Measurements from ENCODE around the gene IRF8. TPM values are rescaled to one million over a fixed set of nuclear protein-coding genes. Genes with fewer than 3 reads are reported as not detected.

IRF8 gene
- polyA plus RNA-seq, 1 of the 3 experiments (the other 2 are of a cell fraction), result not detected

- H3K9me2 ChIP-seq, result no peaks in the 10 kb centered on the region
- POLR2A ChIA-PET, result no interaction called here
- no peak overlapping the region for H3K4me2 ChIP-seq
- H3K9ac ChIP-seq, result no peak overlapping the region
- no peaks in the 10 kb centered on the region for H3K9me3 ChIP-seq
- no peak overlapping the region for H2AFZ ChIP-seq (ENCODE audit: low read depth)
- H3K27ac ChIP-seq (ENCODE audit: low read depth in 2 of 2, low read length in 1 of 2), result no peak overlapping the region
- H3F3A ChIP-seq (replicated peaks; ENCODE audit: insufficient read depth), result no peaks in the 10 kb centered on the region
- H3K4me3 ChIP-seq (ENCODE audit: low read depth in 2 of 2, low read length in 1 of 2), result no peak overlapping the region
- TF ChIP-seq YY1 (IDR thresholded peaks at IDR 0.05; ENCODE audit: low read depth) (no peak), NRF1 (IDR thresholded peaks at IDR 0.05; ENCODE audit: low read depth, low read length) (no peak), PBX3 (IDR thresholded peaks at IDR 0.05) (no peak), TEAD4 (IDR thresholded peaks at IDR 0.05; ENCODE audit: borderline replicate concordance, insufficient read depth) (no peak)
- no peaks in the 10 kb centered on the region for H3K4me1 ChIP-seq (ENCODE audit: control insufficient read depth in 1 of 2, insufficient read depth in 2 of 2, low read depth in 1 of 2, low read length in 1 of 2)
- H4K20me1 ChIP-seq (ENCODE audit: insufficient read depth), result no peaks in the 10 kb centered on the region
- H3K36me3 ChIP-seq (replicated peaks in 1 of 2; ENCODE audit: control insufficient read depth in 1 of 2, insufficient read depth in 2 of 2, low read length in 1 of 2), result no peaks in the 10 kb centered on the region
- no peak for DNase-seq
- H3K27me3 ChIP-seq (ENCODE audit: insufficient read depth), result peaks cover 97% of the 10 kb centered on the region
- CTCF ChIA-PET, result no interaction called here
- H3K79me2 ChIP-seq (ENCODE audit: insufficient read depth), result no peaks in the 10 kb centered on the region
- 23% methylated on average over 15 of the region's 16 CpGs for WGBS (ENCODE audit: low lambda C conversion rate)
These were observed 14.9 kb downstream of the IRF8 start for GRCh38 chr16:85913688-85914422.

- no peak overlapping the region for H3K4me3 ChIP-seq (ENCODE audit: low read depth in 2 of 2, low read length in 1 of 2)
- CTCF ChIA-PET, result interaction anchor here (3.4 kb wide), 1 partner anchor 93 kb away, joined by 11 read pairs; no protein-coding TSS in a partner anchor
- peaks cover 97% of the 10 kb centered on the region for H3K27me3 ChIP-seq (ENCODE audit: insufficient read depth)
- no peak for TF ChIP-seq GATA2 (CRISPR knock-in tag; IDR thresholded peaks at IDR 0.05)
- no peak for TF ChIP-seq RCOR1 (IDR thresholded peaks at IDR 0.05; ENCODE audit: low read length)
- TF ChIP-seq MAX (IDR thresholded peaks at IDR 0.05; ENCODE audit: low read depth), result no peak
- TF ChIP-seq RXRA (IDR thresholded peaks at IDR 0.05; ENCODE audit: borderline replicate concordance, low read depth), result no peak
- no peak for TF ChIP-seq NRF1 (IDR thresholded peaks at IDR 0.05; ENCODE audit: low read depth, low read length)
- no peak for TF ChIP-seq TCF12 (IDR thresholded peaks at IDR 0.05)
- no peak for TF ChIP-seq TAF1 (IDR thresholded peaks at IDR 0.05; ENCODE audit: borderline replicate concordance, low read depth, low read length)
- no peak for TF ChIP-seq ZBTB33 (IDR thresholded peaks at IDR 0.05; ENCODE audit: borderline replicate concordance, low read depth)
- TF ChIP-seq FOXM1 (IDR thresholded peaks at IDR 0.05; ENCODE audit: low read depth), result no peak
- TF ChIP-seq EP300 (IDR thresholded peaks at IDR 0.05; ENCODE audit: borderline replicate concordance in 1 of 2, low read depth in 1 of 2, low read length in 1 of 2), result no peak
- no peak for TF ChIP-seq PBX3 (IDR thresholded peaks at IDR 0.05)
- TF ChIP-seq MEF2A (IDR thresholded peaks at IDR 0.05; ENCODE audit: borderline replicate concordance, low read depth), result no peak
- no peaks in the 10 kb centered on the region for H3K4me1 ChIP-seq (ENCODE audit: control insufficient read depth in 1 of 2, insufficient read depth in 2 of 2, low read depth in 1 of 2, low read length in 1 of 2)
- WGBS (ENCODE audit: low lambda C conversion rate), result 36% methylated on average over 10 of the region's 17 CpGs
- no peaks in the 10 kb centered on the region for H3K36me3 ChIP-seq (replicated peaks in 1 of 2; ENCODE audit: control insufficient read depth in 1 of 2, insufficient read depth in 2 of 2, low read length in 1 of 2)
- no peaks in the 10 kb centered on the region for H3K9me3 ChIP-seq
- DNase-seq, result no peak
- no peaks in the 10 kb centered on the region for H3F3A ChIP-seq (replicated peaks; ENCODE audit: insufficient read depth)
- no peak overlapping the region for H2AFZ ChIP-seq (ENCODE audit: low read depth)
- POLR2A ChIA-PET, result no interaction called here
- no peak overlapping the region for H3K4me2 ChIP-seq
- H4K20me1 ChIP-seq (ENCODE audit: insufficient read depth), result no peaks in the 10 kb centered on the region
- no peak overlapping the region for H3K9ac ChIP-seq
- H3K79me2 ChIP-seq (ENCODE audit: insufficient read depth), result no peaks in the 10 kb centered on the region
- no peaks in the 10 kb centered on the region for H3K9me2 ChIP-seq
- no peak overlapping the region for H3K27ac ChIP-seq (ENCODE audit: low read depth in 2 of 2, low read length in 1 of 2)
These were observed 15.4 kb downstream of the IRF8 start for GRCh38 chr16:85914423-85914794.

All from SK-N-SH (cell line).